Right lobe of liver (tissue), 6 donors: ENCODE measurements around the gene CNTNAP5. TPM values are rescaled to one million over a fixed set of nuclear protein-coding genes. Genes with fewer than 3 reads are reported as not detected.

Experiments used
- ATAC-seq, 4 donors: fragments of 200-7000 bp; cut with Tn5 transposase; one replicate each; pipeline ENCODE4 v1.9.1; 2020; ENCODE audit warnings: mild to moderate bottlenecking in 4 of 4, moderate library complexity in 4 of 4
- DNase-seq, 3 donors: peaks; one replicate each; pipeline ENCODE4 v3.0.0-alpha.2; 2020
- H3K27ac ChIP-seq, 3 donors: fragments of 200-600 bp; one replicate each; pipeline ENCODE4 v1.8.0; 2022
- H3K27me3 ChIP-seq, 2 donors: fragments of 200-600 bp; one replicate each; pipeline ENCODE4 v1.8.0; 2022
- H3K36me3 ChIP-seq, 4 donors: fragments of 200-600 bp; sonication (generic) in 1 of 4; one replicate each; pipeline versions ENCODE4 v1.5.1 to v1.8.0; 2017 to 2022; ENCODE audit warnings: control low read depth in 1 of 4
- H3K4me1 ChIP-seq, 4 donors: fragments of 200-600 bp; sonication (generic) in 1 of 4; one replicate each; pipeline versions ENCODE4 v1.5.1 to v1.8.0; 2017 to 2022; ENCODE audit warnings: control low read depth in 1 of 4
- H3K4me3 ChIP-seq, 3 donors: fragments of 200-600 bp; one replicate each; pipeline ENCODE4 v1.8.0; 2022
- H3K9me3 ChIP-seq, 4 donors: fragments of 200-600 bp; sonication (generic) in 1 of 4; one replicate each; pipeline versions ENCODE4 v1.5.1 to v1.8.0; 2017 to 2022; ENCODE audit warnings: control low read depth in 1 of 4
- POLR2A ChIP-seq: fragments of 450-650 bp; IDR thresholded peaks from one replicate; pipeline ENCODE4 v1.6.1; 2017; ENCODE audit warnings: antibody characterized with exemption, mild to moderate bottlenecking
- WGBS: methylation state at CpG from one replicate; pipeline ENCODE4 v1.1.6; 2018; ENCODE audit warnings: low coverage, low lambda C conversion rate; ENCODE audit not compliant: insufficient coverage; ENCODE audit errors: missing lambda C conversion rate; 5-methylcytosine and 5-hydroxymethylcytosine counted together
- intact Hi-C, 2 donors: fragments of 100-400 bp; cut with DNase I; formaldehyde crosslinking; loops; one replicate each; pipeline versions ENCODE4 v1.11.2 to v1.14.1; 2022
- total RNA-seq, 6 experiments: library from RNA; depleted of rRNA in 2 of 6; stranded (reverse); fragments of >200 nt in 2 of 6; fragmentation: NEBNext Ultra II Directional in 3 of 6; extraction: Animal tissue kit (Norgen Biotek cat#: 25700) in 3 of 6; gene quantifications; one replicate each; pipeline versions ENCODE4 v1.1.0 to v1.2.4, GENCODE V29; 2016 to 2023
- TF ChIP-seq, protein P1 (sequence below), 4 donors: fragments of 200-600 bp in 3 of 4; fragments of 450-650 bp in 1 of 4; IDR thresholded peaks; one replicate each; pipeline versions ENCODE4 v1.5.1 to v1.8.0; 2016 to 2022; ENCODE audit warnings: antibody characterized with exemption in 4 of 4, mild to moderate bottlenecking in 2 of 4
- donor health status: DM: no; HTN: yes; CAD: no.
- donor health status: DM: no; HTN: no; CAD: no.
- donor health status: DM: no; HTN: no; CAD: no.
- donor health status: DM: no; HTN: yes; CAD: no.
- donor health status: DM: no; HTN: yes; CAD: no.

Gene CNTNAP5
- total RNA-seq, 6 experiments from 2014 or later = not detected

DNA sequence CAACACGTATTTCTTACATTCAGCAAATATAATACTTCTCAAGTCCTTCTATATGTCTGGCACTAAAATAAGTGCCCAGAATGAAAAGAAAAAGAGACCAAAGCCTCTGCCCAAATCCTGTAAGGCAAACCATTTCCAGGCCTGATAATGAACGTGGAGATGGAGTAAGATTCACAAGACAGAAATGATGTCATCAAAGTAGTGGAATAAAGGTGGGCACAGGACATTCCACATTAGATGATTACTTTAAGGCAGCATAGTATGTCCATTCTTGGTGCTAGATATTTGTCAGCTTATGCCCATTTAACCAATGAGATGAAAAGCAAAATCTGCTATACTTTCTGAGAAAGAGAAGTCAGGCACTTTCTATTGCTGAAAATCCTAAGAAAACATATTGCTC, 38.5 kb downstream of the CNTNAP5 start:
- no peaks in the 10 kb centered on the region for H3K9me3 ChIP-seq
- H3K27ac ChIP-seq = no peak overlapping the region
- DNase-seq (no peak), ATAC-seq (no peak)
- no peak overlapping the region for H3K4me3 ChIP-seq
- H3K27me3 ChIP-seq = no peaks in the 10 kb centered on the region
- intact Hi-C loops = no loop called here
- WGBS = 54% methylated on average over 2 of the region's 2 CpGs
- H3K4me1 ChIP-seq = no peaks in the 10 kb centered on the region
- H3K36me3 ChIP-seq = no peaks in the 10 kb centered on the region
- TF ChIP-seq, protein P1, sequence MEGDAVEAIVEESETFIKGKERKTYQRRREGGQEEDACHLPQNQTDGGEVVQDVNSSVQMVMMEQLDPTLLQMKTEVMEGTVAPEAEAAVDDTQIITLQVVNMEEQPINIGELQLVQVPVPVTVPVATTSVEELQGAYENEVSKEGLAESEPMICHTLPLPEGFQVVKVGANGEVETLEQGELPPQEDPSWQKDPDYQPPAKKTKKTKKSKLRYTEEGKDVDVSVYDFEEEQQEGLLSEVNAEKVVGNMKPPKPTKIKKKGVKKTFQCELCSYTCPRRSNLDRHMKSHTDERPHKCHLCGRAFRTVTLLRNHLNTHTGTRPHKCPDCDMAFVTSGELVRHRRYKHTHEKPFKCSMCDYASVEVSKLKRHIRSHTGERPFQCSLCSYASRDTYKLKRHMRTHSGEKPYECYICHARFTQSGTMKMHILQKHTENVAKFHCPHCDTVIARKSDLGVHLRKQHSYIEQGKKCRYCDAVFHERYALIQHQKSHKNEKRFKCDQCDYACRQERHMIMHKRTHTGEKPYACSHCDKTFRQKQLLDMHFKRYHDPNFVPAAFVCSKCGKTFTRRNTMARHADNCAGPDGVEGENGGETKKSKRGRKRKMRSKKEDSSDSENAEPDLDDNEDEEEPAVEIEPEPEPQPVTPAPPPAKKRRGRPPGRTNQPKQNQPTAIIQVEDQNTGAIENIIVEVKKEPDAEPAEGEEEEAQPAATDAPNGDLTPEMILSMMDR (IDR thresholded peaks at IDR 0.05) = no peak
- no peak for TF ChIP-seq POLR2A

DNA sequence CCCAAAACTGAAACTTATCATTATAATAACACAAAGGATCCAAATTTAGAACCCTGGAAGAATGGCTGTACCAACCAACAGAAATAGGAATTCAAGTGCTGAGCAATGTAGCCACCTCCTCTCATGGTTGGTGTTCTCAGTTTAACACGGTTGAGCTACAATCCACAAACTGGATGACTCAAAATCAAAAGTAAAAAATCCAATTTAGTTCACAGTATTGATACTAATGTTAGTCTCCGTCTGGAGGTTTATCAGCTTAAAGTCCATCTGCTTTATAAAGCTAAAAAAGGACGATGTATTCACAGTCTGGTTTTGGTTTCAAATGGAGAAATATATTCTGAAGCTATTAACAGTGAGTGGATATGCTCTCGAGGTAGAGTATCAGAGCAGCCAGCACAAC, 40.5 kb downstream of the CNTNAP5 start:
- intact Hi-C loops = no loop called here
- H3K4me1 ChIP-seq = no peaks in the 10 kb centered on the region
- no peaks in the 10 kb centered on the region for H3K27me3 ChIP-seq
- ATAC-seq (no peak), DNase-seq (no peak)
- no peak overlapping the region for H3K4me3 ChIP-seq
- TF ChIP-seq, protein P1 (IDR thresholded peaks at IDR 0.05) = no peak
- no peak for TF ChIP-seq POLR2A
- no peak overlapping the region for H3K27ac ChIP-seq
- H3K9me3 ChIP-seq = no peaks in the 10 kb centered on the region
- H3K36me3 ChIP-seq = no peaks in the 10 kb centered on the region
- 52% methylated on average over 4 of the region's 4 CpGs for WGBS

- no peaks in the 10 kb centered on the region for H3K4me1 ChIP-seq
- no peaks in the 10 kb centered on the region for H3K36me3 ChIP-seq
- H3K27me3 ChIP-seq = no peaks in the 10 kb centered on the region
- no peak for DNase-seq
- H3K9me3 ChIP-seq = no peaks in the 10 kb centered on the region
- no peak for ATAC-seq
- intact Hi-C loops = no loop called here
- TF ChIP-seq, protein P1 (IDR thresholded peaks at IDR 0.05) = no peak
- TF ChIP-seq POLR2A = no peak
- no peak overlapping the region for H3K4me3 ChIP-seq
- no peak overlapping the region for H3K27ac ChIP-seq
Measured at GRCh38 chr2:124066776-124067175, 41.7 kb downstream of the CNTNAP5 start.

DNA sequence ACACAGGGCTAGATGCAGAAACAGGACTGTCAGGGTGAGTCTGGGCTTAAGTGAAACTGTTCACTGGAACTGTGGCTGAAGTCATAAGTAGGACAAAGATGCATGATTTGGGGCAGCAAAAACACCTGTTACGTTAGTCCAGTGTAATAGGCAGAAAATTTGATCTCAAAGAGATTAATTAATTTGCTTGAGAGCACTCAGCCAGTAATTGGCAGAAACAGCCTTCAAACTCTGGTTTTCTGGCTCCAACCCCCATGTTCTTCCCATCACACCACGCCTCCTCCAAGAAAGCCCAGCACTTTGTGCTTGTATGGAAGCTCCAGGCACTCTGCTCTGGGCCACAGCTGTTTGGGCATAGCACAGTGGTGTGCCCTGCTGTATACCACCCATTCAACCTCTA, 54.0 kb downstream of the CNTNAP5 start:
- H3K27ac ChIP-seq = no peak overlapping the region
- no peak overlapping the region for H3K4me3 ChIP-seq
- no peaks in the 10 kb centered on the region for H3K9me3 ChIP-seq
- DNase-seq (no peak), ATAC-seq (no peak)
- no peaks in the 10 kb centered on the region for H3K36me3 ChIP-seq
- intact Hi-C loops = no loop called here
- no peaks in the 10 kb centered on the region for H3K27me3 ChIP-seq
- no peaks in the 10 kb centered on the region for H3K4me1 ChIP-seq
- TF ChIP-seq POLR2A = no peak
- TF ChIP-seq, protein P1 (IDR thresholded peaks at IDR 0.05) = no peak
- 43% methylated on average over 2 of the region's 2 CpGs for WGBS
